Measurements from ENCODE around the gene APBA2. TPM values are rescaled to one million over a fixed set of nuclear protein-coding genes. Genes with fewer than 3 reads are reported as not detected.

APBA2 gene
- polyA plus RNA-seq, 1 donor (not counting 4 experiments of a cell fraction or from before 2014, with no cell fraction given): 5.5 TPM

- no peaks in the 10 kb centered on the region for H4K20me1 ChIP-seq (ENCODE audit: control insufficient read depth, extremely low read depth, insufficient read depth, low read length)
- no peak overlapping the region for H3K4me2 ChIP-seq (ENCODE audit: control insufficient read depth, extremely low read depth, insufficient read depth, low read depth, low read length)
- dilution Hi-C loops (cut with MboI; ENCODE audit: extremely low pct_ligation_motif_present, low sequenced_read_pairs): no loop called here
- no peak overlapping the region for H3K4me3 ChIP-seq (ENCODE audit: control insufficient read depth in 2 of 3, extremely low read depth in 1 of 3, insufficient read depth in 2 of 3, low read depth in 1 of 3, low read length in 3 of 3)
- no peak for TF ChIP-seq EZH2 (IDR thresholded peaks at IDR 0.05; ENCODE audit: low read length)
- TF ChIP-seq CTCF (optimal IDR thresholded peaks at IDR 0.05 in 1 of 3, IDR thresholded peaks at IDR 0.05 in 1 of 3, conservative IDR thresholded peaks at IDR 0.05 in 1 of 3; ENCODE audit: extremely low read depth in 1 of 3, insufficient read depth in 2 of 3, low read length in 3 of 3): no peak
- no peaks in the 10 kb centered on the region for H3K27me3 ChIP-seq (ENCODE audit: control insufficient read depth, extremely low read depth, insufficient read depth, low read length)
- no peak overlapping the region for H2AFZ ChIP-seq (ENCODE audit: control insufficient read depth, low read length)
- H3K9ac ChIP-seq (ENCODE audit: control insufficient read depth, extremely low read depth, insufficient read depth, low read length): no peak overlapping the region
- H3K9me1 ChIP-seq (ENCODE audit: control insufficient read depth, extremely low read depth, insufficient read depth, low read length): no peaks in the 10 kb centered on the region
- H3K79me2 ChIP-seq (ENCODE audit: control insufficient read depth, insufficient read depth, low read length): no peaks in the 10 kb centered on the region
- no peaks in the 10 kb centered on the region for H3K9me3 ChIP-seq (ENCODE audit: control insufficient read depth, low read depth, low read length)
- H3K27ac ChIP-seq (ENCODE audit: control insufficient read depth, insufficient read depth, low read length): no peak overlapping the region
- DNase-seq (ENCODE audit: low read depth, low spot score) (no peak), FAIRE-seq (no peak)
- no peaks in the 10 kb centered on the region for H3K36me3 ChIP-seq (ENCODE audit: control insufficient read depth in 2 of 2, extremely low read depth in 1 of 2, insufficient read depth in 2 of 2, low read length in 2 of 2)
- H3K4me1 ChIP-seq (ENCODE audit: control insufficient read depth, extremely low read depth, insufficient read depth, low read length): no peaks in the 10 kb centered on the region
Observed at GRCh38 chr15:29131840-29132420, 246.2 kb downstream of the APBA2 start.

- no peaks in the 10 kb centered on the region for H3K79me2 ChIP-seq (ENCODE audit: control insufficient read depth, insufficient read depth, low read length)
- H3K9ac ChIP-seq (ENCODE audit: control insufficient read depth, extremely low read depth, insufficient read depth, low read length): no peak overlapping the region
- H3K9me3 ChIP-seq (ENCODE audit: control insufficient read depth, low read depth, low read length): no peaks in the 10 kb centered on the region
- dilution Hi-C loops (cut with MboI; ENCODE audit: extremely low pct_ligation_motif_present, low sequenced_read_pairs): no loop called here
- H3K27me3 ChIP-seq (ENCODE audit: control insufficient read depth, extremely low read depth, insufficient read depth, low read length): no peaks in the 10 kb centered on the region
- H3K4me3 ChIP-seq (ENCODE audit: control insufficient read depth in 2 of 3, extremely low read depth in 1 of 3, insufficient read depth in 2 of 3, low read depth in 1 of 3, low read length in 3 of 3): no peak overlapping the region
- no peak for TF ChIP-seq EZH2 (IDR thresholded peaks at IDR 0.05; ENCODE audit: low read length)
- TF ChIP-seq CTCF (optimal IDR thresholded peaks at IDR 0.05 in 1 of 3, IDR thresholded peaks at IDR 0.05 in 1 of 3, conservative IDR thresholded peaks at IDR 0.05 in 1 of 3; ENCODE audit: extremely low read depth in 1 of 3, insufficient read depth in 2 of 3, low read length in 3 of 3): no peak
- H3K27ac ChIP-seq (ENCODE audit: control insufficient read depth, insufficient read depth, low read length): no peak overlapping the region
- no peak overlapping the region for H3K4me2 ChIP-seq (ENCODE audit: control insufficient read depth, extremely low read depth, insufficient read depth, low read depth, low read length)
- H3K9me1 ChIP-seq (ENCODE audit: control insufficient read depth, extremely low read depth, insufficient read depth, low read length): no peaks in the 10 kb centered on the region
- no peaks in the 10 kb centered on the region for H3K4me1 ChIP-seq (ENCODE audit: control insufficient read depth, extremely low read depth, insufficient read depth, low read length)
- H2AFZ ChIP-seq (ENCODE audit: control insufficient read depth, low read length): no peak overlapping the region
- no peaks in the 10 kb centered on the region for H4K20me1 ChIP-seq (ENCODE audit: control insufficient read depth, extremely low read depth, insufficient read depth, low read length)
- FAIRE-seq: no peak
- no peak for DNase-seq (ENCODE audit: low read depth, low spot score)
- H3K36me3 ChIP-seq (ENCODE audit: control insufficient read depth in 2 of 2, extremely low read depth in 1 of 2, insufficient read depth in 2 of 2, low read length in 2 of 2): no peaks in the 10 kb centered on the region
Observed at GRCh38 chr15:29132735-29133181, 247.0 kb downstream of the APBA2 start.
